Middle frontal gyrus (tissue), 1 donor: ENCODE data around the gene TRAM2.

Source experiments
- DNase-seq: peaks from one replicate; pipeline ENCODE4 v3.0.0-alpha.2; 2015; ENCODE audit warnings: low spot score; ENCODE audit errors: extremely low spot score

The TRAM2 gene

DNA sequence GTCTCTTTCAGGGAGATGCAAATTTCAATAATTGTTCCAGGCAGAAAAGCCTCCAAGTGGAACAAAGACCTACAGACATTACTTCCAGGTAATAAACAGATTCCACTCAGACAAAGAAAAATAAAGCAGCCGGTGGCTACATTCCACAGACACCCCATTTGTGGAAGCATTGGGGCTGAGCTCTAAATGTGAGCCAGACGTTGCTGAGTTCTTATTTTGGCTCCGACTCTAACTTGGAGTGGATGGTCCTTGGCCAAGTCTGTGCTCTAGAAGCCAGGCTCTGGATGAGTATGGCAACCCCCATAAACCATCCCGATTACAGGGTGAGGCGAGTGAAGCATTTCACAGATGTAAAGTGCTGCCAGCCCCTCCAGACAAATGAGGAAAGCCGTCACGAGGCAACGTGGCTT is 6.6 kb downstream of the TRAM2 start:
- DNase-seq = no peak

DNA sequence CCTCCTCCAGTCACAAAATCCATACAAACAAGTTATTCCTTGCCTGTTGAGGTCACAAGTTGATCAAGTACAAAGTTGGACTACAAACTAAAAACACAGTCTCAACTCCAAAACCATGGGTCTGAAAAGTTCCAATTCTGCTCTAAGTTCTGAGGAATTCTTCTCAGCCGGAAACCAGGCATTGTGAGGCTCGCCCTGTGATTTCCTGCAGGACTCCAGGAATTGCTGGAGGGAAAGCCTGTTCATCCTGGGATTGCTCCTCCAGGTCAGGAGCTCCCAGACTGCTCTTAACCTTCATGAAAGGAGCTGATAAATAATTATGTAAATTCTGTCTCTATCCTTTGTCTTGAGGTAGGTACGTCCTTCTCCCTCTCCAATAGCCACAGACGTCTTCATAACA is 8.5 kb downstream of the TRAM2 start:
- no peak for DNase-seq

DNA sequence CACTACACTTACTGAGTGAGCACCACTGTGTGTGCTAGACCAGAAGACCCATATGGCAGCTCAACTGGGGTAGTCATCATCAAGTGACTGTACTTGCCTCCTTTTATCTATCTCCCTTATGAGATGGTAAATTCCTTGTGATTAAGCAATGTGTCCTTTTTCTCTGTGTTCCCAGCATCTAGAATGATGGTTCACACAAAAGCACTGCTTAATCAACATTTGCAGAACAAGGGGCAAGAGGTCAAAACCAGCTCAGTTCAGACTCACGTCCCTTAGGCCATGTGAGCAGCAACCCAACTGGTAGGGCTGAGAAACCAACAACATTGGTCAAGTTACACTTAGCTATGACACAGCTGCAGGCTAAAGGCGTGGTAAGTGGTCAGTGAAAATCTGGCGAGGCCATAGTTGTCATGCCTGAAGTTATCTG is 10.0 kb downstream of the TRAM2 start:
- no peak for DNase-seq

DNA sequence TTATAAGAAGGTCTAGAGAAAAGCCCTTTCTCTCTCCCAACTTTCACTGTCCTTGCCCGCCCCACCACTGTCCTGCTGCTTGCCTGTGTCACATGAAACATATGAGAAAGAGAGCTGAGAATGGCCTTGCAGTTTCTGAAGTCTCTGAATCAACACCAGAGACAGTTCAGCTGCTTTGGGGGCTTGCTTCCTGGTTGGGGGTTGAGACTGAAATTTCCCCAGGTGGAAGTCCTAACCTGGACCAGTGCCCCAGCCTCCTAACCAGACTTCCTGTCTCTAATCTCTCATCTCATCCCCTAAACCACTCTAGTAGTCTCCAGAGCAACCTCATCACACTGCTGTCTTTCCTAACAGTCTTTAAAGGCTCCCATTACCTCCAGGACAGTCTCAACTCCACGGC is 10.7 kb downstream of the TRAM2 start:
- no peak for DNase-seq

DNA sequence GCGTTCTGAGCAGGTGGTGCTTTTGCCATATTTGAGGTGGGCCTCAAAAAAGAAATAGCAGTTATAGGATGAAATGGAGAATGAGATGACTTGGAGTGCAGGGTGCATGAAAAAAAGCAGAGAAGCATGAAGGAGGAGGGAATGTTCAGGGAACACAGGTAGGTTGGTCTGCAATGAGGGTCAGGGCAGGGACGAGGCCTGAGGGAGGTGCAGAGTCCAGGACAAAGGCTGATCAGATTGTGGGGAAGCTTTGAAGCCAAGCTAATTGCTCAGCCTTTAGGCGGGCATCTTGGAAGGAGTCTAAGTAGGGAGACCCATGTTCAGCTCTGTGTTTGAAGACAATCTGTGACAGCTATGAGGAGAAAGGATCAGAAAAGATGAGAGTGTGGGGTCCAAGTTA is 12.0 kb downstream of the TRAM2 start:
- DNase-seq = no peak

DNA sequence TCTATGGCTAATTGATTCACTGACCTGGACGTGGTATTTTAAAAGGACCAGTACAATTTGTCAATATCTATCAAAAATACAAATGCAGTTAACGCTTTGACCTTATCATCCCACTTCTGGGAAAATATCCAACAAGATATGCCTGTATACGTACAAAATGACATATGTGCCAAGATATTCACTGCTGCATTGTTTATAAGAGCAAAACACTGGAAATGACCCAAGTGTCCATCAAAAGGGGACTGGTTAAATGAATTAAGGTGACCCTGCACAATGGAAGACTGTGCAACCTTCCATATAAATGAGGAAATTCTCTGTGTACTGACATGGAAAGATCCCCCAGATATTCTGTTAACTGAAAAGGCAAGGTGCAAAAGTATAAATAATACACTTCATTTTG is 13.9 kb downstream of the TRAM2 start:
- no peak for DNase-seq

DNA sequence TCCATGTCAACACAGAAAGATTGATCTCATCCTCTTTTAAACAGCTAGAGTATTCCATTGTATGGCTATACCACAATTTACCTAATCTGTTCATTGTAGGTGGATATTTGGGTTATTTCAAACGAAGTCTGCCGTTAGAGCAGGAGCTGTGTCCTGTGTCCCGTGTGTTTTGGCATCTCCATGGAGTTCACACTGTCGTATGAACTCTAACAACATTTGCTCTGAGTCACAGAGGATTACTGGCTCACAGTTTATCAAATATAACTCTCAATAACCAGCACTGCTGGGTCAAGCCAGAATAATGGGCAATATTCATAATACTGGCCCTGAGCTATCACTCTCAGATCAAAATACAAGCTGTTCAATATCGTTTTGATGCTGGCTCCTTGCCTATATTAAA is 16.4 kb downstream of the TRAM2 start:
- DNase-seq = no peak

DNA sequence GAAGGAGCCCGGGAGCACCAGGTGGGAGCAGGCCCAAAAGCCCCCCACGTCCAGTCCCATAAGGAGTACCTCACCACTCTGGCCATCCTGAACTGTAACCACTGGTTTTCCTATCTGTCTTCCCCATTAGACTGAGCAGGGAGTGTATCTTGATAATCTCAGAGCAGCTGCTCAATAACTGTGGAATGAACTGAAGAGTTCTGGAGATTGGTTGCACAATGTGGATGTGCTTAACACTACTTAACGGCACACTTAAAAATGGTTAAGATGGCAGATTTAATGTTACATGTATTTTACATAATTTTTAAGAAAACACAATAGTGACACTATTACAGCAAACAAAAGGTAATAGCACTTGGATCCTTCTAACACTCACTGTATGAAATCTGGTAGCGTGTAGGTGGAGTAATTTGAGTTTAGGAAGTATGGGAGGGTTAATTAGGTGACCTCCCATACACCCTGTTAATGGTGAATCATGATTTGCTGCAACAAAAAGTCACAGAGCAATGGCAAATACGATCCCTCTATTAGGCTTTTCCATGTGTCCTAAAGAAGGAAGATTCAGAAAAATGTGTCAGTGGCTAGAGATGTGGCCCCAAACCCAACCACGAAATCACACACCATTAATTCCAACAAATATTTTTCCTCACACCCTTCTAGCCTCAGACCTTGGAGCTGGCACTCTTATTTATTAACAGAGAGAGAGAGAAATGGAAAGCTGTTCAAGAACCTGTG is 18.4 kb downstream of the TRAM2 start:
- DNase-seq = no peak

DNA sequence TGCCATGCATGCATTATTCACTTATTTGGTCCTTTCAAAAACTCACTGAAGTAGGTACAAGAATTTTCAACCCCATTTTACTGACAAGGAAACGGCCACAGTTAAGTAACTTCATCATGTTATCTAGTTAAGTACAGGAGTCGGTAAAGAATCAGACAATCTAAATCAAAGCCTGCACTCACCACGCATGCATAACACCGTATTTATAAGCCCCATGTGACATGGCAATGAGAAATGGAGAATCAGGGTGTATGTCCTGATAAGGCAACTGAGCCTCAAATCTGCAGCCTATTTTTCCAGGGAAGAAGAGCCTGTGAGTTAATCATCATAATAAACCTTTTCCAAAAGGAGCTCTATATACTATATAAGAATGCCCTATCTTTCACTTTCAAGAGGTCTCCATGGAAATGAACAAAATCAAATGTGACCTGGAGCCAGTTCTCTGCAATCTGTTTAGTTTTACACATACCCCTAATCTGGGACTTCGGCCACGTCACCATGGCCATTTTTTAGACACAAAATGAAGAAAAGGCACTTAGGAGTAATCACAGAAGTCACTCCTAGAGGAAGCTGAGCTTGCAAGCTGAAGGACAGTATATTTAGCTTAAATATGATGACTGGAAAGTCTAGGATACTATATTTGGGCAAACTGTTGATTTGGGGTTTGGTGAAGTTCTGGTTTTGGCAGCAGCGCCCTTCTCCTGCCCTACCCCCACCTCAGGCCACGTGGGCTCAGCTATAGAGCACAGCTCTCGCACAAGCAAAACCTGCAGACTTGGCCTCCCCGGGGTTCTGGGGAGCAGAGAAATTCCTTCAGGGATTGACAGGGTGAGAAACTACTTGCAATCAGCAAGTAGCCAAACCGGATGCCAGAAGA is 19.2 kb downstream of the TRAM2 start:
- no peak for DNase-seq

DNA sequence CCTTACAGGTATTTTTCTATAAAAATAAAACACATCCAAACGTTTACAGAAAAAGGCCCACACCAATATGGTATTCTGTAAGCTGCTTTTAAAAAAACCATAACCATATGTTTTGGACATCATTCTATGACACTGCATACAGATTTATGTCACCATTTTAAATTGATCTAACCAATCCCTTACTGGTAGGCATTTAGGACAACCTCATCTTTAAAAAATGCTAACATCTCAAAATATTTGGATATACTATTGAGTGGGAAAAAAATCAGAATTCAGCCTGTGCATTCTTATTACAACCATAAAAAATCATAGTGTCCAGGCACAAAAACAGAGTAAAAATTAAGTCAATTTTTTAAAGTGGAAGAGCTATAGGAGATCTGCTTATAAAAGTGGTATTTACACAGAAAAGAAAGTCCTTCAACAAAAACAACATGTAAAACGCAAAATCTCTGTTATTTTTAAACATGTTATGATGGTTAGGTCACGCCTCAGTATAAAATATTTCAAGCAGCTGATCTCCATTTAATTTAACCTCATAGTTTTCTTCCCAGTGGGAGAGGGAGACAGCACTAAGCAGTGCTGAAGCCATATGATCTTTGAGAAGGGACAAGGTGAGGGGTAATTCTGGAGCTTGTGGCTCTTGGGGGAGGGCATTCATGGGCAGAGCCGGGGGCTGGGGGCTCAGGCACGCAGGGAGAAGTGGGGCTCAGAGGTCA is 21.2 kb downstream of the TRAM2 start:
- no peak for DNase-seq

DNA sequence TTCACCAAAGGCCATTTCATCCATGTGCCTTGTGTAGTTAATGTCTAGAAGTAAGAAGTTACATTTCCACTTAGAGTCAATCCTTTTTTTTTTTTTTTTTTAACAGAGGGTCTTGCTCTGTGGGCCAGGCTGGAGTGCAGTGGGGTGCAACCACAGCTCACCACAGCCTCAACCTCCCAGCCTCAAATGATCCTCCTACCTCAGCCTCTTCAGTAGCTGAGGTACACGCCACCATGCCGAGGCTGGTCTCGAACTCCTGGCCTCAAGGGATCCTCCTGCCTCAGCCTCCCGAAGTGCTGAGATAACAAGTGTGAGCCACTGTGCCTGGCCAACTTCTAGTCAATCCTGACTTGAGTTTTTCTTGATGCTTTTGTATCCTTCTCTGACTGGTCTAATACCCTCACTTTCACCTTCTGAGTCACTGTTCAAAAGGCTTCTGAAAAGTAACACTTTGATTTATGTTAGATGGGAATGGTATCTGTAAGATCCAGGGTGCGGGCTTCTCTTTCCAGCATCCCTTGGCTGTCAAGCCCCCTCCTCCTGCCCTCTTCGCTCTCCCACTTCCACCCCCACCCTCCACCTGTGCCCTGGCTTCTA is 22.1 kb downstream of the TRAM2 start:
- no peak for DNase-seq

DNA sequence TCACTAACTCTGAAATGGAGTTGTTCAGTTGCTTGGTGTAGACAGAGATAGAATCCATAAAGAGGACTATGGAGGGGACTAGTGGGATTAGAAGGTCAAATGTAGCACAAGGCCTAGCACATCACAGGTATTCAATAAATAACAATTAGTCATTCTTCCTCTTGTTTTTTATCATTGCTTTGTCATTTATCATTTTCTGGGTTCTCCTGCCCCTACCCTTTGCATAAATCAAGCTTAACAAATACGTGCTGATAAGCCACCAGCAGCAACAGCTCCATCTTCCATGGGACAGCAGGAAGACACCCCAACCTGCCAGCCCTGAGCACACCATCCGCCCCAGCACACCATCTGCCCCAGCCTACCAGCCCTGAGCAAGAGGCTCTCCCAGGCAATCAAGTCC is 23.1 kb downstream of the TRAM2 start:
- DNase-seq = no peak

DNA sequence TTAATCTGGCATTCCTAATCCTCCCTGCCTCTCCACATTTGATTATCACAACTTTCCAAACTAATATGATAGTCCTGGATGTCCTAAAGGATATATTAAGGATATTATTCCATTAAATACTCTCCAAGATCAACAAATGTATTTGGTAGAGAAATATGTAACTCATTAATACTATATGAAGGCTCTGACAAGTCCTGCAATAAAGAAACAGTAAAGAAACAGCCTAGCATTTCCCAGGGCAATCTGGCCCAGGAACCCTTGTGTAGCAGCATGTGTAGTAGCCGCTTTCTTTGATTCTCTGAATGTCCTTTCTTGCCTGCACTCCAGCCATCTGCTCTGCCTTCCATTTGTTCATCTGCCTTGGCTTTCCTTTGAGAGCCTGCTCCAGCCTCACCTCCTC is 23.7 kb downstream of the TRAM2 start:
- no peak for DNase-seq

DNA sequence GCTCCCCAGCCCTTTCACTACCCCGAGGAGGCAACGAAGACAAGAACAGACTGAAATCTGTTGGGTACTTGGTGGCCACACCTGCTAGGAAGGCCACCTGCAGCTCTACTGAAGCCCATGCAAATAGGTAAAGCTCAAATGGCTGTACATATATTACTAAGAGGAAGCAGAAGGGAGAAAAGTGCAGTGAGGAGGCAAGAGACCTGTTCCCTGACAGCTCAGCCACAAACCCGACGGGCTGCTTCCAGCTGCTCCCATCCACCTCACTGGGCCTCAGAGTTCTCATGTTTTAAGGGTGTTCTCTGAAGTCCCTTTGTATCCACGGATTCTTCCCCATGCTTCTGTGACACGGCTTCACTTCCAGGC is 24.6 kb downstream of the TRAM2 start:
- no peak for DNase-seq

DNA sequence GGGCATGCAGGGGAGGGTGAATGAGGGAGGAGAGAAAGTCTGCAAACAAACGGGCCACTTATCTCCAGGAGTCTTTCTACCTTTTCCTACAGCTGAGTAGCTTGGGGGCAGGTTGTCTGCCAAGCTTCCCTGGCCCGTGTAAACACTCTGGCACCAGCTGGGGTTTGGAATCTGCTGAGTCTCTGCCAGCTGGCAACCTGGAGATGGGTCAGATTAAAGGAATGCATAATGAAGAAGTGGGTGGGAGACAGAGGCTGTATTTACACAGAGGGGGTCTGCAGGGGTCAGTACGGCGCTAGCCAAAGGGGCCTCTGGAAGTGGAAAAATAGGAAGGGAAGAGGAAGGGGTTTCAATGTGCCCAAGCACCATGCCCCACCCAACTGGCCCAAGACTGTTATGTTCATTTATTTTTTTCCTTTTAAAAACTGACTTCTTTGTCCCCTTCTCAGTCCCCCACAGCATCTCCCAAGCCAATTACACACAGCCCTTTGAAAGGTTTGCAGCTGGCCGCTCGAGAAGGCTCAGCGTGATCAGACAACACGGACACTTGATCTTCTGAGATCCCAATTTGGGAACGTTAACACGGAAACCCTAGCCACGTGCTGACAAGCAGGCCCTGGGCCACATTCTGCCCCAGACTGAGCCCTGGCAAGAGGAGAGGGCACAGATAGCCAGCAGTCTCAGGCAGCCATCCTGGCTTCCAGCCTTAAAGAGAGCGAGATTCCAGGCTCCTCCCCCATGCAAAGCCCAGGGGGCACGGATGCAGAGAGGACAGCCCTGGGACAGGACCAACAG is 25.2 kb downstream of the TRAM2 start:
- DNase-seq = no peak

DNA sequence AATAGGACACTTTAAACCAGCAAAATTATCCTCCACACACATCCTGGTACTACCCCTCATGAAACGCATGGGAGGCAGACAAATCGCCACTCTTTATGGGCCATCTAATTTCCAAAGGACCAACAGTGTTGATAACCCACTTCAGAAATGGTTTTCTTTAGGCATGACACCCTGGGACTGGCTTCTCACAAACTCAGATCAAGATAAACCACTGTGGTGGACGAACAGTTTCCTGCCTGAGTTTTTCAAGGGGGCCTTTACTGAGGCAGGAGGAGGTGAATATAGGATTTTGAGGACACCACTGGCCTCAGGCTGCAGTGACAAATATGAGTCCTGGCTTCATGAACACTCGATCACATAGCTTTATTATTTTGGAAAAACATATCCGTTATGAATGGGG is 26.0 kb downstream of the TRAM2 start:
- DNase-seq = no peak

DNA sequence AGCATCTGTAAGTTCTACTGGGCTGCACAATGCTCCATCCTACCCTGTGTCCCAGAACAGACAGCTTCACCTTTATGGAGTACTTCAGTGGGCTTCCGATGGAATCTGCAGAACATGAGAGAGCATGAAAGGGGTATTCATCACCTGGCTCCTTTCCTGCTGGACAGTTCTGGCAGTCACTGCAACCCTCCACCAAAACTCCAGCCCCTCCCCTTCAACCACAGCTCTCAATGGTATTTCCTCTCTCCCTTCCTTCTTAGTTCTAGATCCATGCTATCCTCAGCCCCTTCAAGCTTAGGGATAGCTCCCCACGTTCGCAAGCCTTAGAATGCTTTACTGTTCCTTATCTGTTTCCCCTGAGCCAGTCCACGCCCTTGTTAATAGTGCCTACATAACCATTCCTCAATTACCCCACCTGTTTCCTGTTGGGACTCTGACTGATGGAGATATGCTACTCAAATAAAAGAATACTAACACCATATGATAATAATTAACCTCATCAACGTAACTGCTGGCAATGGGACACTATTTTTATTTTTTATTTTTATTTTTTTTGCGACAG is 26.8 kb downstream of the TRAM2 start:
- DNase-seq = no peak

DNA sequence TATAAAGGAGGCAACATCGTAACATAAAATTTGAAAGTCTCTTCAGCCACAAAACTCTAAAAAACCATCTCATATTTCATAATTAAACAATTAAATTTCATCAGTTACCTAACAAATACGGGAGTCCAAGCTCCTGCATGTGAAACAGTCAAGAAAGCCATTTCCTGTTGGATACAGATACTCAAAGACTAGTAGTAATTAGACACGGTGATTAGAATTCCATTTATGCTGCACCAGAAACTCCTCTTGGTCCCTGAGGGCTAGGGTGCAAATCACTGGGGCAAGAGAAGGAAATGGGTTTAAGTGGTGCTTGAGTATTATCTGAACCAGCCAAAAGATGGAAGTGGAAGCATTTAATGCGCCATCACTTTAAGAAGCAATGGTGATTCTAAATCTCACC is 27.4 kb downstream of the TRAM2 start:
- no peak for DNase-seq

DNA sequence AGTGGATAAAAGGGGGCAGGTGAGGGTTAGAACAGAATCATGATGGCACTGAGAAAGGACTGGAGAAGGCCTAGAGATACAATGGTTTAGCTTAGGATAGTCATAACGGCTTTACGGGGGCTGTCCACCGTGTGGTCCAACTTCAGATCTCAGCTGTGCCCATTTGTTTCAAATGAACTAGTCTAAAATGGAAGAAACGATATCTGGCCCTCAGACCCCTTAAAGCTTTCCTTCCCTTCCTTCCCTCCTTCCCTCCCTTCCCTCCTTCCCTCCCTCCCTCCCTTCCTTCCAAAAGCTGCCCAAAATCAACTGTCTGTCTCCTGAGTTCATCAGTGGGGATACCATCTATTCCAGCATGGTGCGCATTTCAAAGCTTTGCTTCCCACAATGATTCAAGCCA is 27.9 kb downstream of the TRAM2 start:
- DNase-seq = no peak

DNA sequence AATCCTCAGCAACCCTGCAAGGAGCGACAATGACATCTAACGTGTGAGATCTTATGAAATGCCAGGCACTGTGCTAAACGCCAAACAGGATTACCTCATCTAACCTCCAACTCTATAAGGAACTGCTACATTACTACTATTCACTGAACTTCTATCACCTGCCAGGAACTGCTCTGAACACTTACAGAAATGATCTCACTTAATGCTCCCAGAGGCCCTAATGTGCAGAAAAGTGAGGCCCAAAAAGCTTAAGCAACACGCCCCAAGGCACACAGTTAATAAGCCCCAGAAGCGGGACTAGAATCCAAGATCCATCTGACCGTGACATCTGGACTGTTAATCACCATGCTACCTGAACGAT is 28.5 kb downstream of the TRAM2 start:
- DNase-seq = no peak
